Gastrocnemius medialis (tissue), 4 donors: ENCODE data around the gene ITPKC. TPM values are rescaled to one million over a fixed set of nuclear protein-coding genes. Genes with fewer than 3 reads are reported as not detected.

Experiments used
- ATAC-seq, 2 donors: fragments of 150-250 bp; one replicate each; pipeline ENCODE4 v1.9.1; 2016
- DNase-seq, 2 donors: peaks; one replicate each; pipeline ENCODE4 v3.0.0-alpha.2; 2019
- H3K27ac ChIP-seq, 4 donors: fragments of 200-600 bp; sonication (generic); 1 replicate in 1 of 4; 2 replicates in 3 of 4; pipeline ENCODE4 v1.5.1; 2016 to 2018; ENCODE audit warnings: mild to moderate bottlenecking in 2 of 4, moderate library complexity in 1 of 4
- H3K27me3 ChIP-seq, 3 donors: fragments of 200-600 bp; sonication (generic) in 2 of 3; 1 replicate in 1 of 3; 2 replicates in 2 of 3; pipeline versions ENCODE4 v1.5.1 to v1.6.0; 2016 to 2019; ENCODE audit warnings: mild to moderate bottlenecking in 1 of 3, moderate library complexity in 1 of 3
- H3K36me3 ChIP-seq, 2 donors: fragments of 200-600 bp; sonication (generic) in 1 of 2; one replicate each; pipeline ENCODE4 v1.5.1; 2017 to 2018
- H3K4me1 ChIP-seq, 2 donors: fragments of 200-600 bp; sonication (generic) in 1 of 2; one replicate each; pipeline ENCODE4 v1.5.1; 2016 to 2017; ENCODE audit warnings: mild to moderate bottlenecking in 2 of 2
- H3K4me3 ChIP-seq, 4 donors: fragments of 200-600 bp; sonication (generic) in 3 of 4; 1 replicate in 1 of 4; 2 replicates in 3 of 4; pipeline ENCODE4 v1.5.1; 2016 to 2019; ENCODE audit warnings: mild to moderate bottlenecking in 2 of 4
- H3K9me3 ChIP-seq, 3 donors: fragments of 200-600 bp; sonication (generic) in 2 of 3; 1 replicate in 1 of 3; 2 replicates in 2 of 3; pipeline ENCODE4 v1.5.1; 2016 to 2019
- POLR2A ChIP-seq, 2 donors: fragments of 450-650 bp; IDR thresholded peaks; one replicate each; pipeline ENCODE4 v1.6.1; 2017; ENCODE audit warnings: antibody characterized with exemption in 2 of 2, mild to moderate bottlenecking in 2 of 2, moderate library complexity in 2 of 2
- in situ Hi-C, 4 donors: fragments of 200-750 bp; cut with MboI; loops; one replicate each; pipeline versions ENCODE4 v1.15.0 to v1.8.0; 2017; ENCODE audit warnings: low sequenced_read_pairs in 4 of 4
- intact Hi-C: fragments of 100-400 bp; cut with DNase I; formaldehyde crosslinking; loops from one replicate; pipeline ENCODE4 v1.15.1; 2023; ENCODE audit warnings: low total_unique reads
- total RNA-seq, 4 donors: library from RNA; depleted of rRNA; stranded (reverse); fragments of >200 nt; gene quantifications; one replicate each; pipeline versions ENCODE4 v1.1.0 to v1.2.3, GENCODE V29; 2016
- TF ChIP-seq, protein P1 (sequence below), 5 experiments: fragments of 450-650 bp in 3 of 5; fragments of 200-600 bp in 2 of 5; sonication (generic) in 2 of 5; IDR thresholded peaks in 4 of 5; conservative IDR thresholded peaks in 1 of 5; 1 replicate in 4 of 5; 2 replicates in 1 of 5; pipeline ENCODE4 v1.5.1; 2016 to 2019; ENCODE audit warnings: antibody characterized with exemption in 5 of 5, mild to moderate bottlenecking in 3 of 5, moderate library complexity in 3 of 5

The ITPKC gene
- total RNA-seq, 4 donors from 2014 or later = 14.9 to 34.5 (median 21.8) TPM

DNA sequence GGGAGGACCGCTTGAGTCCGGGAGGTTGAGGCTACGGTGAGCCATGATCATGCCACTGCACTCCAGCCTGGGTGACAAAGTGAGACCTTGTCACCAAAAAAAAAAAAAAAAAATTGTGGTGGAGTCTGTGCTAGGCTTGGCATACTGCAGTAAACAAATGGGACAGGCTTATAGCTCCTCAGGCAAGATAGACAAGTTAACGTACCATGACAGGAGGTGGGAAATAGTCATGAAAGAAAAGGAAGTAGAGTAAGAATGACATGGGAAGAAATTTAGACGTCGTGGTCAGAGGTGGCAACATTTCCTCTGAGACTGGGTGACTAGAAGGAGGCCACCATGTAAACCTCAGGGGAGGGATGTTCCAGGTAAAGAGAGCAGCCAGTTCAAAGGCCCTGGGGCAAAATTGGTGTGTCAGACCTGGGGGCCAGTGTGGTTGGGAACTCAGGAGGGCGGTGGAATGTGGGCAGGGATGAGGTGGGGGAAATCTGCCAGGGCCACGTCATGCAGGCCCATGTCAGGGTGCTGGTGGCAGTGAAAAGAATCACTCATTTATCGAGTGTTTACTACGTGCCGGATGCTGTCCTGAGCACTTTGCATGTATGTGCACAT is 39.7 kb downstream of the ITPKC start:
- intact Hi-C loops = no loop called here
- TF ChIP-seq, protein P1, sequence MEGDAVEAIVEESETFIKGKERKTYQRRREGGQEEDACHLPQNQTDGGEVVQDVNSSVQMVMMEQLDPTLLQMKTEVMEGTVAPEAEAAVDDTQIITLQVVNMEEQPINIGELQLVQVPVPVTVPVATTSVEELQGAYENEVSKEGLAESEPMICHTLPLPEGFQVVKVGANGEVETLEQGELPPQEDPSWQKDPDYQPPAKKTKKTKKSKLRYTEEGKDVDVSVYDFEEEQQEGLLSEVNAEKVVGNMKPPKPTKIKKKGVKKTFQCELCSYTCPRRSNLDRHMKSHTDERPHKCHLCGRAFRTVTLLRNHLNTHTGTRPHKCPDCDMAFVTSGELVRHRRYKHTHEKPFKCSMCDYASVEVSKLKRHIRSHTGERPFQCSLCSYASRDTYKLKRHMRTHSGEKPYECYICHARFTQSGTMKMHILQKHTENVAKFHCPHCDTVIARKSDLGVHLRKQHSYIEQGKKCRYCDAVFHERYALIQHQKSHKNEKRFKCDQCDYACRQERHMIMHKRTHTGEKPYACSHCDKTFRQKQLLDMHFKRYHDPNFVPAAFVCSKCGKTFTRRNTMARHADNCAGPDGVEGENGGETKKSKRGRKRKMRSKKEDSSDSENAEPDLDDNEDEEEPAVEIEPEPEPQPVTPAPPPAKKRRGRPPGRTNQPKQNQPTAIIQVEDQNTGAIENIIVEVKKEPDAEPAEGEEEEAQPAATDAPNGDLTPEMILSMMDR (IDR thresholded peaks at IDR 0.05 in 4 of 5, conservative IDR thresholded peaks at IDR 0.05 in 1 of 5) = no peak
- no peak for TF ChIP-seq POLR2A (IDR thresholded peaks at IDR 0.05)
- Histone ChIP-seq H3K27me3 (no peaks in the 10 kb centered on the region), H3K9me3 (no peaks in the 10 kb centered on the region), H3K36me3 (peaks cover 0 to 54% of the 10 kb centered on the region in 2 donors), H3K4me3 (no peak overlapping the region), H3K27ac (no peak overlapping the region), H3K4me1 (peaks cover 16 to 22% of the 10 kb centered on the region in 2 donors)
- in situ Hi-C loops = loop anchor here in 1 of 4 donors (10.0 kb wide), 1 partner anchor 58 kb away; no protein-coding TSS in a partner anchor
- DNase-seq (no peak), ATAC-seq (no peak)

GRCh38 chr19:40758491-40758890 is 41.6 kb downstream of the ITPKC start:
- H3K36me3 ChIP-seq = peaks cover 0 to 73% of the 10 kb centered on the region in 2 donors
- H3K4me3 ChIP-seq = no peak overlapping the region
- in situ Hi-C loops (loop anchor here in 1 of 4 donors (10.0 kb wide), 1 partner anchor 56 kb away; no protein-coding TSS in a partner anchor), intact Hi-C loops (no loop called here)
- TF ChIP-seq POLR2A (IDR thresholded peaks at IDR 0.05) = no peak
- TF ChIP-seq, protein P1 (IDR thresholded peaks at IDR 0.05 in 4 of 5, conservative IDR thresholded peaks at IDR 0.05 in 1 of 5) = no peak
- H3K27ac ChIP-seq = no peak overlapping the region
- no peaks in the 10 kb centered on the region for H3K9me3 ChIP-seq
- H3K27me3 ChIP-seq = no peaks in the 10 kb centered on the region
- DNase-seq (no peak), ATAC-seq (no peak)
- H3K4me1 ChIP-seq = peaks cover 8 to 11% of the 10 kb centered on the region in 2 donors

- in situ Hi-C loops (loop anchor here in 1 of 4 donors (10.0 kb wide), 1 partner anchor 55 kb away; no protein-coding TSS in a partner anchor), intact Hi-C loops (no loop called here)
- Histone ChIP-seq H3K4me1 (peaks cover 6 to 11% of the 10 kb centered on the region in 2 donors), H3K27ac (no peak overlapping the region), H3K9me3 (no peaks in the 10 kb centered on the region), H3K27me3 (no peaks in the 10 kb centered on the region), H3K4me3 (no peak overlapping the region), H3K36me3 (peaks cover 0 to 82% of the 10 kb centered on the region in 2 donors)
- no peak for TF ChIP-seq POLR2A (IDR thresholded peaks at IDR 0.05)
- TF ChIP-seq, protein P1 (IDR thresholded peaks at IDR 0.05 in 4 of 5, conservative IDR thresholded peaks at IDR 0.05 in 1 of 5) = no peak
- ATAC-seq = no peak
- DNase-seq = no peak
Measured at GRCh38 chr19:40759352-40759751, 42.4 kb downstream of the ITPKC start.

DNA sequence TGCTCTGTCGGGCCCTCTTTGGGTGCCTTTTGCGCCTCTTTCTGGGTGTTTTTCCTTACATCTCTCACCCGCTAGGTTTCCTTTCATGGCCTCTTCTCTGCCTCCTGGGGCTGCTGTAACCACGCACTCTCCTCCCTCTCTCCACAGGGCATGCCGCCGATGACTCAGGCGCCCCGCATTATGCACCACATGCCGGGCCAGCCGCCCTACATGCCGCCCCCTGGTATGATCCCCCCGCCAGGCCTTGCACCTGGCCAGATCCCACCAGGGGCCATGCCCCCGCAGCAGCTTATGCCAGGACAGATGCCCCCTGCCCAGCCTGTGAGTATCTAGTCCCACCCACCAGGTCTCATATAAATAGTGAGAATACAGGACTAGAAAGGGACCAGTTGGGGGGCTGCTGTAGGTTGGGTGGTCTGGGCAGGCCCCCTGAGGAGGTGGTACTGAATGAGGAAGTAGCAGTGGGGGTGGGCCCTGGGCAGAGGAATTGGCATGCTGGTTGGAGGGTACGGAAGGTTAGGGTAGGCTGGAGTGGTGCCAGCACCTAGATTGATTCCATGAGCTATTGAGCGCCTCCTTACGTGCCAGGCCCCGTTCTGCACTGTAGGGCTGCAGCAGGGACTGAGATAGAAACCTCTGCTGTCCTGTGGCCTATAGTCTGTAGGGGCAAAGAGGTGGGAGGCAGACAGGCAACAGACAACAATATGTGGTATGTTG is 46.0 kb downstream of the ITPKC start:
- no peak for TF ChIP-seq POLR2A (IDR thresholded peaks at IDR 0.05)
- TF ChIP-seq, protein P1 (IDR thresholded peaks at IDR 0.05 in 4 of 5, conservative IDR thresholded peaks at IDR 0.05 in 1 of 5) = no peak
- ATAC-seq = no peak
- peaks cover 0 to 88% of the 10 kb centered on the region in 2 donors for H3K36me3 ChIP-seq

More for the DNA sequence above, 46.0 kb downstream of the ITPKC start:
- Histone ChIP-seq H3K4me1 (no peaks in the 10 kb centered on the region), H3K4me3 (no peak overlapping the region), H3K27me3 (no peaks in the 10 kb centered on the region), H3K9me3 (no peaks in the 10 kb centered on the region), H3K27ac (no peak overlapping the region)
- no peak for DNase-seq
- in situ Hi-C loops = no loop called here
- intact Hi-C loops = no loop called here
